SH-SY5Y (cell line): ENCODE results near the gene TEX26.

ENCODE experiments used
- GATA2 ChIP-seq: IDR thresholded peaks from 2 replicates; pipeline ENCODE4 v1.6.1; 2011; ENCODE audit warnings: mild to moderate bottlenecking, low read depth, low read length
- GATA3 ChIP-seq: IDR thresholded peaks from 2 replicates; pipeline ENCODE4 v1.6.1; 2011; ENCODE audit warnings: low read depth, mild to moderate bottlenecking, low read length, moderate library complexity

DNA sequence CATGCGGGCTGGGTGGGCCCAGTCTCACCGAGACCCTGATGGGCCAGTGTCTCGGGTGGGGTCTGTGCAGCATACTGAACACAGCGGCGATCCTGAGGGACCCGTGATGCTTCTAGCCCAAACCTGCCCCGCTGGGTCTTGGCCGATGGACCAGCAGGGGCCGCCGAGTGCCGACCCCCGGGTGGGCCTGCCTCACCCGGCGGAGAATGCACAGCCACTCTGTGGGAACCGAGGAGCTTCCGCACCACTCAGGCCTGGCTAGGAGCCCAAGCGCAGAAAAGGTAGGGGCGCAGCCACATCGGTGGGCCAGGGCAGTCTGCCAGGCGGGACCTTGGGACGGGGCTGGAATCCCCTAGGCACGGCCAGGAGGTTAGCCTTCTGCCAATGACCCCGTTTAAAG is 72.6 kb downstream of the TEX26 start:
- no peak for TF ChIP-seq GATA2
- TF ChIP-seq GATA3, result no peak
